ENCODE data around the gene MEGF6.

The MEGF6 gene

GRCh38 chr1:3563610-3564009 lies 47.7 kb downstream of the MEGF6 start:
- no peak overlapping the region for H3K27ac ChIP-seq
- TF ChIP-seq CTCF (conservative IDR thresholded peaks at IDR 0.05): no peak

GRCh38 chr1:3563125-3563524 lies 48.2 kb downstream of the MEGF6 start:
- no peak overlapping the region for H3K27ac ChIP-seq
- no peak for TF ChIP-seq CTCF (conservative IDR thresholded peaks at IDR 0.05)

GRCh38 chr1:3562712-3563111 lies 48.6 kb downstream of the MEGF6 start:
- no peak for TF ChIP-seq CTCF (conservative IDR thresholded peaks at IDR 0.05)
- H3K27ac ChIP-seq: no peak overlapping the region

GRCh38 chr1:3561702-3562101 lies 49.6 kb downstream of the MEGF6 start:
- H3K27ac ChIP-seq: no peak overlapping the region
- no peak for TF ChIP-seq CTCF (conservative IDR thresholded peaks at IDR 0.05)

- TF ChIP-seq CTCF (conservative IDR thresholded peaks at IDR 0.05): no peak
- H3K27ac ChIP-seq: no peak overlapping the region
Observed at GRCh38 chr1:3560981-3561380, 50.3 kb downstream of the MEGF6 start.

- no peak for TF ChIP-seq CTCF (conservative IDR thresholded peaks at IDR 0.05)
- no peak overlapping the region for H3K27ac ChIP-seq
Observed at GRCh38 chr1:3560251-3560871, 50.9 kb downstream of the MEGF6 start.

GRCh38 chr1:3558036-3558726 lies 53.1 kb downstream of the MEGF6 start:
- TF ChIP-seq CTCF (conservative IDR thresholded peaks at IDR 0.05): no peak

More at GRCh38 chr1:3558036-3558726, 53.1 kb downstream of the MEGF6 start:
- no peak overlapping the region for H3K27ac ChIP-seq
